Central memory CD8-positive, alpha-beta T cell (primary cell): ENCODE data around the gene DOCK1.

Source experiments
- ATAC-seq: fragments of 150-1000 bp; cut with Tn5 transposase; replicated peaks from 2 replicates; pipeline ENCODE4 v1.10.0; 2022; ENCODE audit warnings: mild to moderate bottlenecking, moderate FRiP score, moderate number of reproducible peaks; ENCODE audit not compliant: poor library complexity, severe bottlenecking; ENCODE audit errors: extremely low read depth
- DNase-seq, 2 donors: peaks; one replicate each; pipeline ENCODE4 v3.0.0; 2021; ENCODE audit warnings: low spot score in 2 of 2
- H3K27ac Mint-ChIP-seq: one replicate; pipeline ENCODE4 v1.8.0; 2022; ENCODE audit warnings: low read depth, mild to moderate bottlenecking, moderate library complexity, mixed read lengths
- H3K27me3 Mint-ChIP-seq: one replicate; pipeline ENCODE4 v1.8.0; 2022; ENCODE audit warnings: mixed read lengths
- H3K36me3 Mint-ChIP-seq: one replicate; pipeline ENCODE4 v1.8.0; 2022; ENCODE audit warnings: mild to moderate bottlenecking, moderate library complexity, mixed read lengths; ENCODE audit not compliant: insufficient read depth
- H3K4me1 Mint-ChIP-seq: one replicate; pipeline ENCODE4 v1.8.0; 2022; ENCODE audit warnings: mixed read lengths
- H3K4me3 Mint-ChIP-seq: one replicate; pipeline ENCODE4 v1.8.0; 2022; ENCODE audit warnings: mild to moderate bottlenecking, moderate library complexity, mixed read lengths
- H3K9me3 Mint-ChIP-seq: one replicate; pipeline ENCODE4 v1.8.0; 2022; ENCODE audit warnings: mixed read lengths

Gene DOCK1

GRCh38 chr10:126917975-126918908 lies 13.0 kb downstream of the DOCK1 start:
- Mint-ChIP-seq H3K36me3 (no peaks in the 10 kb centered on the region), H3K27me3 (no peaks in the 10 kb centered on the region), H3K9me3 (peaks cover 16% of the 10 kb centered on the region), H3K27ac (no peak overlapping the region), H3K4me3 (no peak overlapping the region), H3K4me1 (no peaks in the 10 kb centered on the region)
- ATAC-seq (no peak), DNase-seq (no peak)

GRCh38 chr10:126919426-126919825 lies 14.2 kb downstream of the DOCK1 start:
- ATAC-seq, result no peak
- Mint-ChIP-seq H3K27me3 (no peaks in the 10 kb centered on the region), H3K4me3 (no peak overlapping the region), H3K4me1 (no peaks in the 10 kb centered on the region), H3K27ac (no peak overlapping the region), H3K9me3 (peaks cover 16% of the 10 kb centered on the region), H3K36me3 (no peaks in the 10 kb centered on the region)
- no peak for DNase-seq

- no peak overlapping the region for H3K27ac Mint-ChIP-seq
- DNase-seq, result no peak
- ATAC-seq, result no peak
- H3K4me1 Mint-ChIP-seq, result no peaks in the 10 kb centered on the region
- no peak overlapping the region for H3K4me3 Mint-ChIP-seq
- H3K9me3 Mint-ChIP-seq, result peaks cover 16% of the 10 kb centered on the region
- H3K27me3 Mint-ChIP-seq, result no peaks in the 10 kb centered on the region
- H3K36me3 Mint-ChIP-seq, result no peaks in the 10 kb centered on the region
These were observed 15.9 kb downstream of the DOCK1 start for GRCh38 chr10:126921162-126921561.

- Mint-ChIP-seq H3K36me3 (no peaks in the 10 kb centered on the region), H3K4me1 (no peaks in the 10 kb centered on the region), H3K27ac (no peak overlapping the region), H3K27me3 (no peaks in the 10 kb centered on the region), H3K9me3 (peaks cover 11% of the 10 kb centered on the region), H3K4me3 (no peak overlapping the region)
- DNase-seq (no peak), ATAC-seq (no peak)
These were observed 16.8 kb downstream of the DOCK1 start for GRCh38 chr10:126921974-126922525.

GRCh38 chr10:126924180-126924914 lies 19.1 kb downstream of the DOCK1 start:
- Mint-ChIP-seq H3K9me3 (peaks cover 14% of the 10 kb centered on the region), H3K4me3 (no peak overlapping the region), H3K27me3 (no peaks in the 10 kb centered on the region), H3K27ac (no peak overlapping the region), H3K4me1 (no peaks in the 10 kb centered on the region), H3K36me3 (no peaks in the 10 kb centered on the region)
- ATAC-seq (no peak), DNase-seq (no peak)

GRCh38 chr10:126924915-126925300 lies 19.7 kb downstream of the DOCK1 start:
- H3K27ac Mint-ChIP-seq, result no peak overlapping the region
- no peak for DNase-seq
- no peak for ATAC-seq
- no peaks in the 10 kb centered on the region for H3K27me3 Mint-ChIP-seq
- no peaks in the 10 kb centered on the region for H3K4me1 Mint-ChIP-seq
- H3K4me3 Mint-ChIP-seq, result no peak overlapping the region
- peaks cover 15% of the 10 kb centered on the region for H3K9me3 Mint-ChIP-seq
- H3K36me3 Mint-ChIP-seq, result no peaks in the 10 kb centered on the region

- ATAC-seq (no peak), DNase-seq (no peak)
- no peak overlapping the region for H3K27ac Mint-ChIP-seq
- H3K4me1 Mint-ChIP-seq, result no peaks in the 10 kb centered on the region
- no peaks in the 10 kb centered on the region for H3K27me3 Mint-ChIP-seq
- no peaks in the 10 kb centered on the region for H3K36me3 Mint-ChIP-seq
- no peak overlapping the region for H3K4me3 Mint-ChIP-seq
- H3K9me3 Mint-ChIP-seq, result peaks cover 10% of the 10 kb centered on the region
These were observed 21.3 kb downstream of the DOCK1 start for GRCh38 chr10:126926568-126926967.

GRCh38 chr10:126927799-126928198 lies 22.6 kb downstream of the DOCK1 start:
- ATAC-seq, result no peak
- no peaks in the 10 kb centered on the region for H3K4me1 Mint-ChIP-seq

GRCh38 chr10:126928274-126928673 lies 23.0 kb downstream of the DOCK1 start:
- ATAC-seq (no peak), DNase-seq (no peak)
- Mint-ChIP-seq H3K27ac (no peak overlapping the region), H3K36me3 (no peaks in the 10 kb centered on the region), H3K4me1 (no peaks in the 10 kb centered on the region), H3K4me3 (no peak overlapping the region), H3K27me3 (no peaks in the 10 kb centered on the region), H3K9me3 (peaks cover 10% of the 10 kb centered on the region)

More at GRCh38 chr10:126927799-126928198, 22.6 kb downstream of the DOCK1 start:
- DNase-seq, result no peak
- no peak overlapping the region for H3K27ac Mint-ChIP-seq
- H3K9me3 Mint-ChIP-seq, result peaks cover 10% of the 10 kb centered on the region
- H3K27me3 Mint-ChIP-seq, result no peaks in the 10 kb centered on the region
- no peaks in the 10 kb centered on the region for H3K36me3 Mint-ChIP-seq
- H3K4me3 Mint-ChIP-seq, result no peak overlapping the region

- peaks cover 10% of the 10 kb centered on the region for H3K9me3 Mint-ChIP-seq
- H3K4me3 Mint-ChIP-seq, result no peak overlapping the region
- H3K27ac Mint-ChIP-seq, result no peak overlapping the region
- no peaks in the 10 kb centered on the region for H3K4me1 Mint-ChIP-seq
- H3K27me3 Mint-ChIP-seq, result no peaks in the 10 kb centered on the region
- H3K36me3 Mint-ChIP-seq, result no peaks in the 10 kb centered on the region
- no peak for ATAC-seq
- DNase-seq, result no peak
These were observed 24.2 kb downstream of the DOCK1 start for GRCh38 chr10:126929391-126929790.

- Mint-ChIP-seq H3K9me3 (peaks cover 10% of the 10 kb centered on the region), H3K27me3 (no peaks in the 10 kb centered on the region), H3K4me3 (no peak overlapping the region), H3K27ac (no peak overlapping the region), H3K4me1 (no peaks in the 10 kb centered on the region), H3K36me3 (no peaks in the 10 kb centered on the region)
- ATAC-seq, result no peak
- DNase-seq, result no peak
These were observed 25.1 kb downstream of the DOCK1 start for GRCh38 chr10:126930131-126930882.

- Mint-ChIP-seq H3K4me1 (no peaks in the 10 kb centered on the region), H3K27ac (no peak overlapping the region), H3K27me3 (no peaks in the 10 kb centered on the region), H3K4me3 (no peak overlapping the region), H3K9me3 (peaks cover 14% of the 10 kb centered on the region), H3K36me3 (no peaks in the 10 kb centered on the region)
- ATAC-seq (no peak), DNase-seq (no peak)
These were observed 25.8 kb downstream of the DOCK1 start for GRCh38 chr10:126930883-126931503.
